ENCODE results near the gene ARPP21. TPM values are rescaled to one million over a fixed set of nuclear protein-coding genes. Genes with fewer than 3 reads are reported as not detected.

The ARPP21 gene
- polyA plus RNA-seq, 1 of the 3 experiments (the other 2 are of a cell fraction), result 1.6 TPM

DNA sequence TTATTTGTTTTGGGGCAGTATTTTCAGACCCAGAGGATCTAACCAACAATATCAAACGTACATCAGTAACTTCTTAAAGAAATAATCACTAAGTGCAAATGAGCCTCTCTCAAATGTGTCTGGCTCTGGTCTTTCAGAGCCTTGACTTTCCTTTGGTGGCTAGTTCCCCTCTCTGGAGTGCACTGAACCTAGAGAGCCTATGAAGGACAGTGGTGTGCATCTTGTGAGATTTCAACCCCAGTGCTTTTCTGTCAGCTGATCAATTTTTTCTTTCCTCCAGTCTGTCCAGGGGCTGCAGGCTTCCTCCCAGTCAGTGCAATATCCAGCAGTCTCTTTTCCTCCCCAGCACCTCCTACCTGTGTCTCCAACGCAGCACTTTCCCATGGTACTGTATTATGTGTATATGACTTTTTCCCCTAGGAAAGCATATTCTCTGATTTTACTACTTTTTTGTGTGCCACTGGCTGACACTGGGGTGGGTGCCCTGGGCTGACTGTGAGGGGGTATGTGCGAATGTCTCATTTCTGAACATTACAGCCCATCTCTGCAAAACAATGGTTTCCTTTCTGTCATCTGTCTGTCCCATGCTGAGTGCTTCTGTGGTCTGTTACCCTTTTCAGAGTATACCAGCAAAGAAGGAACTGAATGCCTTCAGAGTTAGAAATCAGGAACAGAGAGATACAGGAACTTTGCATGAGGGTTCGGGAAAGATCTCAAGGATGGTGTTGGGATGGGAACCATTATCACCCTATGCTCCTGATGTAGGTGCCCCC lies 98.8 kb downstream of the ARPP21 start:
- no peak for TF ChIP-seq TEAD4 (IDR thresholded peaks at IDR 0.05; ENCODE audit: borderline replicate concordance, insufficient read depth)
- no peak for TF ChIP-seq YY1 (IDR thresholded peaks at IDR 0.05; ENCODE audit: low read depth)
- TF ChIP-seq SIN3A (IDR thresholded peaks at IDR 0.05; ENCODE audit: borderline replicate concordance, low read depth, low read length), result no peak
- TF ChIP-seq RAD21 (IDR thresholded peaks at IDR 0.05; ENCODE audit: low read length), result no peak
- TF ChIP-seq, protein P1, sequence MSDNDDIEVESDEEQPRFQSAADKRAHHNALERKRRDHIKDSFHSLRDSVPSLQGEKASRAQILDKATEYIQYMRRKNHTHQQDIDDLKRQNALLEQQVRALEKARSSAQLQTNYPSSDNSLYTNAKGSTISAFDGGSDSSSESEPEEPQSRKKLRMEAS (IDR thresholded peaks at IDR 0.05; ENCODE audit: low read depth), result no peak
- no peak for TF ChIP-seq CHD2 (IDR thresholded peaks at IDR 0.05; ENCODE audit: low read length, partially characterized antibody)
- TF ChIP-seq, protein P2, sequence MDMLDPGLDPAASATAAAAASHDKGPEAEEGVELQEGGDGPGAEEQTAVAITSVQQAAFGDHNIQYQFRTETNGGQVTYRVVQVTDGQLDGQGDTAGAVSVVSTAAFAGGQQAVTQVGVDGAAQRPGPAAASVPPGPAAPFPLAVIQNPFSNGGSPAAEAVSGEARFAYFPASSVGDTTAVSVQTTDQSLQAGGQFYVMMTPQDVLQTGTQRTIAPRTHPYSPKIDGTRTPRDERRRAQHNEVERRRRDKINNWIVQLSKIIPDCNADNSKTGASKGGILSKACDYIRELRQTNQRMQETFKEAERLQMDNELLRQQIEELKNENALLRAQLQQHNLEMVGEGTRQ (IDR thresholded peaks at IDR 0.05; ENCODE audit: borderline replicate concordance, low read depth, low read length), result no peak
- no peak for TF ChIP-seq GATA2 (CRISPR knock-in tag; IDR thresholded peaks at IDR 0.05)
- TF ChIP-seq, protein P3, sequence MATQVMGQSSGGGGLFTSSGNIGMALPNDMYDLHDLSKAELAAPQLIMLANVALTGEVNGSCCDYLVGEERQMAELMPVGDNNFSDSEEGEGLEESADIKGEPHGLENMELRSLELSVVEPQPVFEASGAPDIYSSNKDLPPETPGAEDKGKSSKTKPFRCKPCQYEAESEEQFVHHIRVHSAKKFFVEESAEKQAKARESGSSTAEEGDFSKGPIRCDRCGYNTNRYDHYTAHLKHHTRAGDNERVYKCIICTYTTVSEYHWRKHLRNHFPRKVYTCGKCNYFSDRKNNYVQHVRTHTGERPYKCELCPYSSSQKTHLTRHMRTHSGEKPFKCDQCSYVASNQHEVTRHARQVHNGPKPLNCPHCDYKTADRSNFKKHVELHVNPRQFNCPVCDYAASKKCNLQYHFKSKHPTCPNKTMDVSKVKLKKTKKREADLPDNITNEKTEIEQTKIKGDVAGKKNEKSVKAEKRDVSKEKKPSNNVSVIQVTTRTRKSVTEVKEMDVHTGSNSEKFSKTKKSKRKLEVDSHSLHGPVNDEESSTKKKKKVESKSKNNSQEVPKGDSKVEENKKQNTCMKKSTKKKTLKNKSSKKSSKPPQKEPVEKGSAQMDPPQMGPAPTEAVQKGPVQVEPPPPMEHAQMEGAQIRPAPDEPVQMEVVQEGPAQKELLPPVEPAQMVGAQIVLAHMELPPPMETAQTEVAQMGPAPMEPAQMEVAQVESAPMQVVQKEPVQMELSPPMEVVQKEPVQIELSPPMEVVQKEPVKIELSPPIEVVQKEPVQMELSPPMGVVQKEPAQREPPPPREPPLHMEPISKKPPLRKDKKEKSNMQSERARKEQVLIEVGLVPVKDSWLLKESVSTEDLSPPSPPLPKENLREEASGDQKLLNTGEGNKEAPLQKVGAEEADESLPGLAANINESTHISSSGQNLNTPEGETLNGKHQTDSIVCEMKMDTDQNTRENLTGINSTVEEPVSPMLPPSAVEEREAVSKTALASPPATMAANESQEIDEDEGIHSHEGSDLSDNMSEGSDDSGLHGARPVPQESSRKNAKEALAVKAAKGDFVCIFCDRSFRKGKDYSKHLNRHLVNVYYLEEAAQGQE (IDR thresholded peaks at IDR 0.05; ENCODE audit: low read depth, low read length), result no peak
- TF ChIP-seq NRF1 (IDR thresholded peaks at IDR 0.05; ENCODE audit: low read depth, low read length), result no peak
- TF ChIP-seq RFX5 (IDR thresholded peaks at IDR 0.05; ENCODE audit: low read length), result no peak
- TF ChIP-seq EP300 (IDR thresholded peaks at IDR 0.05; ENCODE audit: borderline replicate concordance in 1 of 2, low read depth in 1 of 2, low read length in 1 of 2), result no peak
- no peak for TF ChIP-seq NFIC (IDR thresholded peaks at IDR 0.05; ENCODE audit: borderline replicate concordance)
- no peak for TF ChIP-seq FOSL2 (IDR thresholded peaks at IDR 0.05; ENCODE audit: borderline replicate concordance, low read depth)
- no peak for TF ChIP-seq ELF1 (IDR thresholded peaks at IDR 0.05)
- TF ChIP-seq SMC3 (IDR thresholded peaks at IDR 0.05; ENCODE audit: low read depth, low read length), result no peak
- TF ChIP-seq, protein P4, sequence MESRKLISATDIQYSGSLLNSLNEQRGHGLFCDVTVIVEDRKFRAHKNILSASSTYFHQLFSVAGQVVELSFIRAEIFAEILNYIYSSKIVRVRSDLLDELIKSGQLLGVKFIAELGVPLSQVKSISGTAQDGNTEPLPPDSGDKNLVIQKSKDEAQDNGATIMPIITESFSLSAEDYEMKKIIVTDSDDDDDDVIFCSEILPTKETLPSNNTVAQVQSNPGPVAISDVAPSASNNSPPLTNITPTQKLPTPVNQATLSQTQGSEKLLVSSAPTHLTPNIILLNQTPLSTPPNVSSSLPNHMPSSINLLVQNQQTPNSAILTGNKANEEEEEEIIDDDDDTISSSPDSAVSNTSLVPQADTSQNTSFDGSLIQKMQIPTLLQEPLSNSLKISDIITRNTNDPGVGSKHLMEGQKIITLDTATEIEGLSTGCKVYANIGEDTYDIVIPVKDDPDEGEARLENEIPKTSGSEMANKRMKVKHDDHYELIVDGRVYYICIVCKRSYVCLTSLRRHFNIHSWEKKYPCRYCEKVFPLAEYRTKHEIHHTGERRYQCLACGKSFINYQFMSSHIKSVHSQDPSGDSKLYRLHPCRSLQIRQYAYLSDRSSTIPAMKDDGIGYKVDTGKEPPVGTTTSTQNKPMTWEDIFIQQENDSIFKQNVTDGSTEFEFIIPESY (IDR thresholded peaks at IDR 0.05; ENCODE audit: borderline replicate concordance, low read depth), result no peak
- TF ChIP-seq GABPA (IDR thresholded peaks at IDR 0.05; ENCODE audit: low read depth), result no peak
- DNase-seq, result no peak
- ChIA-PET CTCF (no interaction called here), POLR2A (no interaction called here)
- H3K79me2 ChIP-seq (ENCODE audit: insufficient read depth), result no peaks in the 10 kb centered on the region
- H3K4me3 ChIP-seq (ENCODE audit: low read depth in 2 of 2, low read length in 1 of 2), result no peak overlapping the region
- H3F3A ChIP-seq (replicated peaks; ENCODE audit: insufficient read depth), result no peaks in the 10 kb centered on the region
- H3K4me2 ChIP-seq, result no peak overlapping the region
- H3K9ac ChIP-seq, result no peak overlapping the region
- no peaks in the 10 kb centered on the region; a peak in 1 of 4 replicates for H3K4me1 ChIP-seq (ENCODE audit: control insufficient read depth in 1 of 2, insufficient read depth in 2 of 2, low read depth in 1 of 2, low read length in 1 of 2)
- WGBS (ENCODE audit: low lambda C conversion rate), result 73% methylated on average over 4 of the region's 4 CpGs
- H4K20me1 ChIP-seq (ENCODE audit: insufficient read depth), result no peaks in the 10 kb centered on the region; the same call in 1 of the 2 replicates
- no peaks in the 10 kb centered on the region for H3K36me3 ChIP-seq (replicated peaks in 1 of 2; ENCODE audit: control insufficient read depth in 1 of 2, insufficient read depth in 2 of 2, low read length in 1 of 2)
- no peaks in the 10 kb centered on the region for H3K9me2 ChIP-seq
- no peaks in the 10 kb centered on the region for H3K9me3 ChIP-seq
- H3K27me3 ChIP-seq (ENCODE audit: insufficient read depth), result no peaks in the 10 kb centered on the region
- H3K27ac ChIP-seq (ENCODE audit: low read depth in 2 of 2, low read length in 1 of 2), result no peak overlapping the region
- no peak overlapping the region for H2AFZ ChIP-seq (ENCODE audit: low read depth)

All from SK-N-SH (cell line).